ENCODE results near the gene TSPO2. TPM values are rescaled to one million over a fixed set of nuclear protein-coding genes. Genes with fewer than 3 reads are reported as not detected.

TSPO2 gene
- total and polyA plus RNA-seq, 2 of the 13 experiments (the other 11 are each of a cell fraction or from before 2014, with no cell fraction given), result 0.55 TPM; not detected in 1

- TF ChIP-seq PAXIP1 (CRISPR knock-in tag; conservative IDR thresholded peaks at IDR 0.05) (peak; percentile 56), SRSF9 (IDR thresholded peaks at IDR 0.05; ENCODE audit: borderline replicate concordance, insufficient read depth, low read depth, low read length, poor library complexity, severe bottlenecking) (no peak), RCOR2 (CRISPR knock-in tag; IDR thresholded peaks at IDR 0.05) (peak; percentile 45; the same call in 1 of the 2 replicates), ZNF496 (CRISPR knock-in tag; IDR thresholded peaks at IDR 0.05; ENCODE audit: insufficient replicate concordance) (no peak), NR2F6 (IDR thresholded peaks at IDR 0.05) (peak; percentile 25; the same call in 1 of the 2 replicates), NR2F6 (CRISPR knock-in tag; IDR thresholded peaks at IDR 0.05) (peak; percentile 52), HOXA3 (CRISPR knock-in tag; IDR thresholded peaks at IDR 0.05) (peak; percentile 48), FOXK2 (IDR thresholded peaks at IDR 0.05) (no peak), THAP11 (CRISPR knock-in tag; IDR thresholded peaks at IDR 0.05) (peak; percentile 39; the same call in 1 of the 2 replicates), RARA (CRISPR knock-in tag; IDR thresholded peaks at IDR 0.05) (peak; percentile 75), ZNF614 (CRISPR knock-in tag; IDR thresholded peaks at IDR 0.05; ENCODE audit: borderline replicate concordance) (peak; percentile 52; the same call in 1 of the 2 replicates), TCF7 (IDR thresholded peaks at IDR 0.05; ENCODE audit: low read depth) (peak; percentile 19), NCOR1 (IDR thresholded peaks at IDR 0.05; ENCODE audit: borderline replicate concordance, low read length) (peak; percentile 61; the same call in 1 of the 2 replicates), POLR2AphosphoS2 (IDR thresholded peaks at IDR 0.05; ENCODE audit: low read depth, low read length) (no peak), PPARG (CRISPR knock-in tag; conservative IDR thresholded peaks at IDR 0.05) (peak; percentile 77; the same call in 1 of the 2 replicates), ZNF850 (CRISPR knock-in tag; conservative IDR thresholded peaks at IDR 0.05) (no peak), ZNF607 (CRISPR knock-in tag; IDR thresholded peaks at IDR 0.05; ENCODE audit: borderline replicate concordance) (no peak), KLF15 (CRISPR knock-in tag; IDR thresholded peaks at IDR 0.05; ENCODE audit: borderline replicate concordance) (no peak), ZNF30 (CRISPR knock-in tag; IDR thresholded peaks at IDR 0.05) (no peak), HMG20A (CRISPR knock-in tag; IDR thresholded peaks at IDR 0.05; ENCODE audit: borderline replicate concordance) (peak; percentile 83), AKAP8 (CRISPR knock-in tag; IDR thresholded peaks at IDR 0.05) (no peak), ZNF513 (CRISPR knock-in tag; conservative IDR thresholded peaks at IDR 0.05) (no peak), RAD21 (CRISPR knock-in tag; IDR thresholded peaks at IDR 0.05) (0 out of 2 replicates have a peak, but pooled peaks have one; percentile 8), PRMT3 (CRISPR knock-in tag; IDR thresholded peaks at IDR 0.05; ENCODE audit: borderline replicate concordance, low read depth) (no peak)
- TF ChIP-seq, protein P1, sequence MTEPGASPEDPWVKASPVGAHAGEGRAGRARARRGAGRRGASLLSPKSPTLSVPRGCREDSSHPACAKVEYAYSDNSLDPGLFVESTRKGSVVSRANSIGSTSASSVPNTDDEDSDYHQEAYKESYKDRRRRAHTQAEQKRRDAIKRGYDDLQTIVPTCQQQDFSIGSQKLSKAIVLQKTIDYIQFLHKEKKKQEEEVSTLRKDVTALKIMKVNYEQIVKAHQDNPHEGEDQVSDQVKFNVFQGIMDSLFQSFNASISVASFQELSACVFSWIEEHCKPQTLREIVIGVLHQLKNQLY (CRISPR knock-in tag; IDR thresholded peaks at IDR 0.05), result peak; percentile 50; the same call in 1 of the 2 replicates
- TF ChIP-seq, protein P2, sequence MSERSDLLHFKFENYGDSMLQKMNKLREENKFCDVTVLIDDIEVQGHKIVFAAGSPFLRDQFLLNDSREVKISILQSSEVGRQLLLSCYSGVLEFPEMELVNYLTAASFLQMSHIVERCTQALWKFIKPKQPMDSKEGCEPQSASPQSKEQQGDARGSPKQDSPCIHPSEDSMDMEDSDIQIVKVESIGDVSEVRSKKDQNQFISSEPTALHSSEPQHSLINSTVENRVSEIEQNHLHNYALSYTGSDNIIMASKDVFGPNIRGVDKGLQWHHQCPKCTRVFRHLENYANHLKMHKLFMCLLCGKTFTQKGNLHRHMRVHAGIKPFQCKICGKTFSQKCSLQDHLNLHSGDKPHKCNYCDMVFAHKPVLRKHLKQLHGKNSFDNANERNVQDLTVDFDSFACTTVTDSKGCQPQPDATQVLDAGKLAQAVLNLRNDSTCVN (CRISPR knock-in tag; IDR thresholded peaks at IDR 0.05; ENCODE audit: borderline replicate concordance), result no peak
These were observed 21.6 kb downstream of the TSPO2 start (continued) for GRCh38 chr6:41063884-41064285.

All from HepG2 (cell line).